ENCODE results near the gene SEC31A.
"Not testable (repeated sequence)": the region's sequence is repeated elsewhere in the genome, so short reads cannot be mapped to it uniquely, and the experiment has no call there.

SEC31A gene

DNA sequence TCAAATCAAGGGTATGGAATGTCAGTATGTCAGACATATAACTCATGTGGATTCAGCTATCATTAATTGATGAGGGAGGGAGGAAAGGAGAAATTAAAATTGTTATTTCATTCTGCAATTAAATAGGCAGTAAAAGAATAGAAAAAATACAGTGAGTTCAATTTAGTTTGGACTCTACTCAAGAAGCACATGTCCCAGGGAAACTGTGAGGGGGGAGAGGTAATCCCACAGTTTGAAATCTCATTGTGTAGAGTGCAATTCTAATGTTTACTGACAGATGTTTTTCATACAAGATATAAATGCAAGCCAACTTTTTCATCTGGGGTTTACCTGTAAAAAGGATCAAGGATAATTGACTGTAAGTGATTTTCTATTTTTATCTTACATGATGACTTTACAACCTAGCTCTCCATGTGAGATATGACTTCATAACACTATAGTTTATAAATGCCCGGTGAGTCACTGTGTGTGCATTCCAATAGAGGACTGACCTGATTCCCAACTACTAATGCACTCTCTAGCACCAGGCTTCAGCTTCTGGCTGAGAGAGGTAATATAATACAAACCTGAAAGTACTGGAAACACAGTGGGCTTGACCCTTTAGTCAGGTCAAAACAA lies 57.1 kb downstream of the SEC31A start:
- DNase-seq = no peak

DNA sequence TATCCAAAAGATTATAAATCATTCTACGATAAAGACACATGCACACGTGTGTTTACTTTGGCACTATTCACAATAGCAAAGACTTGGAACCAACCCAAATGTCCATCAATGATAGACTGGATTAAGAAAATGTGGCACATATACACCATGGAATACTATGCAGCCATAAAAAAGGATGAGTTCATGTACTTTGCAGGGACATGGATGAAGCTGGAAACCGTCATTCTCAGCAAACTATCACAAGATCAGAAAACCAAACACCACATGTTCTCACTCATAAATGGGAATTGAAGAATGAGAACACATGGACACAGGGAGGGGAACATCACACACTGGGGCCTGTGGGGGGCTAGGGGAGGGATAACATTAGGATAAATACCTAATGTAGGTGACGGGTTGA lies 57.9 kb downstream of the SEC31A start:
- not testable (repeated sequence) for DNase-seq

DNA sequence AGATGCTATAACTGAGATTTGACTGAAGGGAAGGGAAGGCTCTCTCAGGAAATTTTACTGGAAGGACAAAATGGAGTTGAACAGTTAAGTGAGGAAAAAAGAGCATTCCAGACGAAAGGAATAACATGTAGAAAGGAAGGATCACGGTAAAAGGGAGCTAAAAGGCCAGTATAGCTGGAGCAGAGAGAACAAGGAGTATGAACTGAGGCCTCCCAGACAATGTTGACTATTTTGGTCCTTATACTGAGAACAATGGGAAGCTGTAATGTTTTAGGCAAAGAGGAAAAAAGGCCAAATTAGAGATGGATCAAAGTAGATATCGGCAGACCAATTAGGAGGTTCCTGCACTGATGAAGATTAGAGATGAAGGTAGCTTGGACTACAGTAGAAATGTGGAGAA lies 65.5 kb downstream of the SEC31A start:
- DNase-seq = no peak

DNA sequence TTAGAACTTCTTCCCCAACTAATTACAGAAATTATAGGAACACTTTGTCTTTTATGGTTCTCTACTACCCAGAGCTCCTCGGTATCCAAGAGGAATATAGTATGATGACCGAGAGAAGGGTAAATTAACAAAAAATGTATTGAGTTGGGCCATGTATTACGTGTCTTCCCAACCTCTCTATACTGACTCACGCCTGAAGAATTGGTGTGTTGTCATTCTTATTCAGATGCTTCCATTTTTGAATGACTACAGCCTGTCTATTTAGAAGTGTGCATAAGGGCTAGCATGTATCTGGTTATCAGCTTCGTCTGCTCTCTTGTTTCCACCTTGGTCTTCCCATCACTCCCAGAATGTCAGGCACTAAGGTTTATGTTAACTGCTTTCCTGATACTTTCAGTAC lies 67.9 kb downstream of the SEC31A start:
- DNase-seq = no peak

DNA sequence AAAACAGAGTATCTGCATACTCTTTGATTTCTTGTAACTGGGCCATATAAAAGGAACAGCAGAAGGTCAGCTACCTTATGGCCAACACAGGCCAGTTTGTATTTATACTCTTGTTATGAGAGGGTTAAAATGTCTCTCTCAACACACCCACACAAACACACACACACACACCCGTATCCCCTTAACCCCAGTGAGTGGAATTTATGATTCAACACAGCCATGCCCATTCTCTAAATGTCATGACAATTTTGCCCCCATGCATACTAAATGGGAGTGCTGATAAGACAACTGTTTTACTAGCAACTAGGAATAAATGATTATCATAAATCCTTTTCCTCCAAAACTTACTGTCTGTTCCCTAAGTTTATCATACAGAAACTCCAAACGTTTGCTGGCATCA lies 70.3 kb downstream of the SEC31A start:
- DNase-seq = no peak

DNA sequence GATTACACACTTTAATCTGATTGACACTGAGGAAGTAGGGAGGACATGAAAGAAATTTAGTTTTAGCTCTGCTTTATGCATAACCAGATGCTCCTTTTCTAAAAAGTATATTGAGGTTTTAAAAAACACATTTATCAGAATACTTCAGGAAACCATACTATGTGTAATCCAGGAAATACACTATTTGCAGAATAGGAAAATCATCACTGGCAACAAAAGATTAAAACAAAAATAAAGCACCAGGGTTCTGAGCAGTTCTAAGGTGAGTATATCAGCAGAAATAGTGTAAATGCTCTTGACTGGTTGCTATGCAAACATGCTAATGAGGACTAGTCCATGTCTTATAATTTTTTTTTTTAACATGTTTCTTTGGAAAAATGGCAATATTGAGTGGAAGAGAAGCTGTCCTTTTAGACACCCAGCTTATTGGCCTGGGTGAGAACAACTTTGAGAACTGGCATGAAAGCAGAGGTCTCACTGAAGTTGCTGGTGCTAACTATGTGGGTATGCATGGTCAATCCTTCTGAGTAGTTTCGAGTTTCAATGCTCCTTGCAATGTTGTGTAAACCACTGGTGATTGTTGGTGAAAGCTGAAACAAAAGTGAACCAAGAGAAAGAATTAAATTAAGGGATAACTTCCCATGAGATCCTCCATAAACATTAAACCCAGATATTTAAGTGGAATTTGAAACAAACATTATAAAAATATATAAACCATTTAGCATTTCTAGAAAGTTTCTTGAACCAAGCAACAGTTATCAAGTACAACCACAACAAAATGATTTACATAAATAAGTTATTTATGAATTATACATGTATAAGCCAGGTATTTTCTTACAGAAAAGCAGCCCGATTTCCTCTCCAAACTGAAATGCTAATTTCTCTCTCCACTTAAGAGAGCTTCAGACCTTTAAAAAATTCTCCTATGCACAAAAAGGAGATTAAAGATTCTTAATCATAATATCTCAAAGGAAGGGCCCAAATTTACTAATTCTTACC lies 72.0 kb downstream of the SEC31A start:
- DNase-seq = no peak

DNA sequence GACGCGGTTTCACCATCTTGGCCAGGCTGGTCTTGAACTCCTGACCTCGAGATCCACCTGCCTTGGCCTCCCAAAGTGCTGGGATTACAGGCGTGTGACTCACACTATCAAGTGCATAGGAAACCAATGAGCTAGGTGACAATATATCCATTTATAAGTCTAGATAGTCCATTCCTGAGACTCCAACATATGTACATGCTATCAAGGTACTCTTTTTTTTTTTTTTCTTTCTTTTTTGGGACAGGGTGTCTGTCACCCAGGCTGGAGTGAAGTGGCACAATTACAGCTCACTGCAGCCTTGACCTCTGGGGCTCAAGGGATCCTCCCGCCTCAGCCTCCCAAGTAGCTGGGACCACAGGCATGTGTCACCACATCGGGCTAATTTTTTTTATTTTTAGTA lies 74.1 kb downstream of the SEC31A start:
- not testable (repeated sequence) for DNase-seq

DNA sequence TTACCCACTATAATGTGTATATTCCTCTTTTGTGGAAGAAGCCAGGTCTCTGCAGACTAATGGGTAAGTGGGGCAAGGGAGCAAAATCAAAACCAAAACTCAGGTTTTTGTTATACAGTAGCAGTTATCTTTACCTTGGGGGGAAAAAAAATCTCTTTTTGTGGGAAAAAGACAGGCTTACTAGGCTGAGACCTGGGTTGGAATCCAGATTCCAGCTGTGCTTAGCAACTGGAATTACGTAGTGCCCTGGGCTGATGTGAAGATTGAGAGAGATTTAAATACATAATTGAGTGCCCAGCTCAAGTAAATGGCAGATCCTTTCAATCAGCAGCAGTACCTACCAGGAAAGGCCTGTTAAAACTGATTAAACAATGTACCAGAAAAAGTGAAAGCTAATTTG lies 76.9 kb downstream of the SEC31A start:
- DNase-seq = no peak

DNA sequence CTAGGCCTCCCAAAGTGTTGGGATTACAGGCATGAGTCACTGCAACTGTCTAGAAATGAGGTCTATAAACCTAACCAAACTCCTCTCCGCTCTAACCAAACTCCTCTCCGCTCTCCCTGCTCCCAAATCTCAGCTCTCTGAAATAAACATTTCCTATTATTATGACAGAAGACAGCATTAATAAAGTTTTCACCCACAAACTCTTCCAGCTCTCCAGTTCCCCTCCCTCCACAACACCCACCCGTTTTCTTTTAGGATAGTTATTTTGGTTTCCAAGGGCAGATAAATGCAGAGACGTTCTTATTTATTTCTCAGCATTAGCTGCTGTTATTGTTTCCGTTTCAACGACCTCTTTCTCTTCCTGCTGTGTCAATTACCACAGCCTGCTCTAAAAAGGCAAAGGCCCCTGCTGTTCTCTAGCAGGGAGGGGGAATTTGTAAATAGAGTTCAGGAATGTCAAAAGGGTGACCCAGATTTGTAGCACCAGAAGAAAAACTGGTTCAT lies 79.1 kb downstream of the SEC31A start:
- DNase-seq = no peak

DNA sequence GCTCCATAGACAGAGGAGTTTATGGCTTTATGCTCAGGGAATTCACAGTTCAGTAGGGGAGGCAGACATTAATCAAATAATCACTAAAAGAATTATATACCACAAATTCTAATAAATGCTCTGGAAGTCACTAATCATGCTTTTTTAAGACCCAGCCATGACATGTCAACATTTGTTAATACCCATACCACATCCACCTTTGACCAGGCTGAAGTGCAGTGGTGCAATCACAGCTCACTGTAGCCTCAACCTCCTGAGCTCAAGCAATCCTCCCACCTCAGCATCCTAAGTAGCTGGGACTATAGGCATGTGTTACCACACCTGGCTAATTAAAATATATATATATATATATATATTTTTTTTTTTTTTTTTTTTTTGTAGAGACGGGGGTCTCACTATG lies 79.6 kb downstream of the SEC31A start:
- DNase-seq = no peak

DNA sequence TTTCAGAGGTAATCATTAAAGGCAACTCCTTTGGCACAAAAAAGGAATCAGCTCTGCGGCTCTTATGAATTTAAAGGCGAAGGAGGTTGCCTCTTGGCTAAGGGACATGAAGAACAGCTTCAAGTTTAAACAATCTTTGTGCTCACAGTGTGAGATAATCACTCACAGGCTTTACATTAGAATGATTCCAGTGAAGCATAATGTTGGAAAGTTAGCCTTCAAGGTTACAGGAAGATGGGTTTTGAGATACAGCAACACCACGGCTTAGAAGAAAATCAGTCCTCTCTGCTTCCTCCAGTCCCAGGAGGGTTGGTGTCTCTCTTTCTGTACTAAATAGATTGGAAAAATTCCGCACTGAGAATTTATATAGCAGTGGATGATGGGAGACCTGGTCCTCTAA lies 80.8 kb downstream of the SEC31A start:
- DNase-seq = no peak

DNA sequence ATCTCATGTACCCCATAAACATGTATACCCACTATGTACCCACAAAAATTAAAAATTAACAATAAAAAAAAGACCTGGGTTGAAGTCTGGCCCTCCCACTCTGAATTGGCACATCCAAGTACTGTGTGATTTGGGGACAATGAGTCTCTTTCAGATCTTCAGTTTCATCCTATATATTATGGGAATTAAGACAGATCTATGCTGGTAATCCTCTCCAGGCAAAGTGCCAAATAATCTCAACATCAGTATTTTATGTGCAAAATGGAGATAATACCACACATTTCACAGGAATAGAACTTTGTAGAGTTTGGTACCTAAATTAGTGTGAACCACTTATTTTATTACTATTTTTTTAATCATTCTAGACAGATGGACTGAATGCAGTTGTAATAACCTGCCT lies 81.3 kb downstream of the SEC31A start:
- DNase-seq = no peak

DNA sequence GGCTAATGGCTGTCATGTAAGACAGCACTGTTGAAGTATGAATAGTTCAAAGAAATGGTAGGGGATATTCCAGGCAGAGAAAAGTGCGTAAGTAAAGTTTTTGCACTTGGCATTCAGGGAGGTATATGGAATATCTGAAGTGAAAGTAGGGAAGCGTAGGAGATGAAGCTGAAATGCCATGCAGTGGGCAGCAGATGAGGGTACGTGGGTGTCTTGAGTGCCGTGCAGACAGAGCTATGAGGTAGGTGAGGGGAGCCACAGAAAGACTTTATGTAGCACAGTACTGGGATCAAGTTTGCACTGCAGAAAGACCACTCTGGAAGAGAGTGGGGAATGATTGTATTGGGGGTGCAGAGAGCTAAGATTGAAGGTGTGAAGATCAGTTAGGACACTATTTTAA lies 87.2 kb downstream of the SEC31A start:
- DNase-seq = no peak

DNA sequence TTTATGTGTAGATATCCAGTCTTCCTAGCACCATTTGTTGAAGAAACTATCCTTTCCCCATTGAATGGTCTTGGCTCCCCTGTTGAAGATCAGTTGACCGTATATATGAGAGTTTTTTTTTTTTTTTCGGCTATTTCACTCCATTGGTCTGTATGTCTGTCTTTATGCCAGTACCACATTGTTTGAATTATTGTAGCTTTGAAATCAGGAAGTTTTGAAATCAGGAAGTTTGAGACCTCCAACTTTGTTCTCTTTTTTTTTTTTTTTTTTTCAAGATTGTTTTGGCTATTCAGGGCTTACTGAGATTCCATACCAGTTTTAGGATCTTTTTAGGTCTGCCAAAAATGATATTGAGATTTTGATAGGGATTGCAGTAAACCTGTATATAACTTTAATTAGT lies 88.0 kb downstream of the SEC31A start:
- no peak for DNase-seq

DNA sequence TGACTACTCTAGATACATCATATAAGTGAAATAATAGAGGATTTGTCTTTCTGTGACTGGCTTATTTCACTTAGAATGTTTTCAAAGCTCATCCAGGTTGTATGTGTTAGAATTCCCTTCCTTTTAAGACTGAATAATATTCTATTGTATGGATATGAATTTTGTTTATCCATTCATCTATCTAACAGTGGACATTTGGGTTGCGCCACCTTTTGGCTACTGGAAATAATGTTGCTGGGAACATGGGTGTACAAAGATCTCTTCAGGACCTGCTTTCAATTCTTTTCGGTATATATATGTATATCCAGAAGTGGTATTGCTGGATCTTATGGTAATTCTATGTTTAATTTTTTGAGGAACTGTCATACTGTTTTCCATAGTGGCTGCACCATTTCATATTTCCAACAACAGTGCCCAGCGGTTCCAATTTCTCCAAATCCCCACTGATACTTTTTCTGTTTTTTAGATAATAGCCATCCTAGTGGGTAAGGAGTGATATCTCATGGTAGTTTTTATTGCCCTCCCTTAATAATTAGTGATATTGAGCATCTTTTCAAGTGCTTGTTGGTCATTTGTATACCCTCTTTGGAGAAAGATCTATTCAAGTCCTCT lies 88.9 kb downstream of the SEC31A start:
- no peak for DNase-seq

DNA sequence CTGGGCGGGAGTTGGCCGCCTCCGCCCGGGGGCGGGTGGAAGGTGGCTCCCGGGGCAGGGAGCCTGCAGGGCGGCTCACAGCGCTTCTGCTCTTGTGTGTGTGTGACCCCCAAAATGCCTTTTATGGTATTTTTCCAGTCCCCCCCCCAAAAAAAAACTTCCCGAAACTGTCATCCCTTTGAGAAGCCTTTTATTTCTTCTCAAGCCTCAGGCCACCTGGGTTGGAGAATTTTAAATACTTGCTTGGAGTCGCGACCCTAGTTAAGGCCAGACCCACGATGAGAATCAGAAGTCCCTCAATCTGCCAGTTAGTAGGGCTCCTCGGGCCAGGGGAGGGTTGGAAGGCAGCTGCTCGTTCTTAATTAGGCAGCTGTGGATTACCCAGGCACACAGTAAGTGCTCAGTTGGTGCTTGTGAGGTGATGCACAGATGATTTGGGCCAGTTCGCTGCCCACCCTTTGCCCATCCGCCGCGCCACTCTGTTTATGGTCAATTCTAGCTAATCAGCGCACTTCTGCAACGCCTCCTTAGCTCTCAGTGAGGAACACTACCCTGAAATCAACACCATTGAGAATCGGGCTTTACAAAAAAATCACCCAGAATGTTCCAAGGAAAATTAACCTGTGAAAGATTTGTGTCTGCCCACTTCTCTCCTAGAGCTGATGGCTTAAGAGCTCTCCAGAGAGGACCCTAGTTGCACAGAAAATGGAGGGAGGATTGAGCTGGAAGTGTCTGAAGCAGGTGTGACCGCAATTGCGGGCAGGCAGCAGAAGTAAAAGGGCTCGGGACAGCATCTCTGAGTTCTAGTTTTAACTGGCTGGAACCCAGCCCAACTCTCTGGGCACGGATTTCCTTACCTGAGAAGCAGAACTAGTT lies 91.7 kb downstream of the SEC31A start:
- DNase-seq = no peak

DNA sequence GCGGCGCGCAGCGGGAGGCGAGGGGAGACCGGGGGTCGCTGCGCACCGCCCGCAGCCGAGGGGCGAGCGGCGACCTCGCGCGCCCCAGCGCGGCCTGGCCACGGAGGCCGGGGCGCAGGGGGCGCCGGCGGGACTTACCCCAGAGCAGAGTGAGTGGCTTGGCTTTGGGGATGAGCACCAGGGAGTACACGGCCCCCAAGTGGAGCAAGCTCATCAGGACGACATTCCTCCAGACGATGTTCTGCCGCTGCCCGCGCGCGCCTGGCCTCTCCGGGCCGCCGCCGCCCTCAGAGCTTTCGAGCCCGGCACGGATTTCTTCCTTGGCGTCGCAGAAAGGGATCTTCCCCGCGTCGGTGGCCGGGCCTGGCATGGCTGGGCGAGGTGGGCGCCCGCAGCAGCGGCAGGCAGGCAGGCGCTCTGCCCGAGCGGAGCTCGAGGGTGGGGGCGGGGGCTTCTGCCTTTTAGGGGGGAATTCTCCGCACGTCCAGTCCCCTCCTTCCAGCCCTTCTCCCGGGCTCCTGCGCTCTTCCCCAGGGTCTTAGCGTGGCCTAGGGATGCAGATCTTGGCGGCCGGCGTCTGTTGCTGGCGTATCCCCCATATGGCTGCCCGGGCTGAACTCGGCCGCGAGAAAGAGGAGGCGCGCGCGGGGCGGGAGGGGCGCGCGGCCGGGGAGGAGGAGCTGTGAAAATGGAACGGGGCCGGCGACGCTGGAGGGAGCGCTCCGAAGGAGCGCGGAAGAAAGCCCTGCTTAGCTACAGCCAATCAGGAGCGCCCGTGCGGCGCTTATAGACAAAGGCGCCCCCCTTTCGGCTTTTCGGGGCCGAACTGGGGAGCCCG lies 92.6 kb downstream of the SEC31A start, which contains the start of gene SCD5:
SCD5 (minus strand) TSS at position 629 of the 838 bp plus-strand sequence; CDS start at position 370, 259 bp downstream.
- DNase-seq = peak; percentile 24

DNA sequence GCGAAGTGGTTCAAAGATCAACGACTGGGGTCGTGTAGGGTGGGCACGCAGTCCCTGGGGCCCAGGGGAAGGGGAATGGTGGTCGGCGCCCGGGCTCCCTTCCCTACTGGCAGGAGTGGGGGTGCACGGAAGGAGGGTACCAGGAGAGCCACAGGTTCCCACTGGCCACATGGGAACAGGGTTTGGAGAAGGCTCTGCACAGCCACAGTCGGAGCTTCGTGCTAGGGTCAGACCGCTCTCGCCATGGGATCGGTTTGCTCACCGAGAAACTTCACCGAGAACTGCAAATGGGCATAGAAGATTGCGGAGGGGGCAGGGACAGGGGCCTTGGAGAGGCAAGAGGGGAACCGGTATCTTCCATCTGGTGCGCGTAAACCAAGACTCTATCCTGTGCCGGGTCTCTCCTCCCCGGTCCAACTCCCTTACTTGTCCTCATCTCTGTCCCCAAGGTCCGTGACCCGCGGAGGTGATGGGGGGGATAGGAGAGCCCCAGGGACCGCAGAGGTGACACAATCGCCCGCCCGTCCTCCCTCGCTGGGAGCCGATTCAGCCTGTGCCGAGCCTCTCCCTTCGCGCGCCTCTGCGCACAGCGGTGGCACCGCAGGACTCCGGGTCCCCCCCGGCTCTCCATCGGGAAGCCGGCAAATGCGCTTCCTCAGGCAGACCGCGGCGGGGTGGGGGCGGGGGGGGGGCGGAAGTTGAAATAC lies 93.4 kb downstream of the SEC31A start:
- no peak for DNase-seq

DNA sequence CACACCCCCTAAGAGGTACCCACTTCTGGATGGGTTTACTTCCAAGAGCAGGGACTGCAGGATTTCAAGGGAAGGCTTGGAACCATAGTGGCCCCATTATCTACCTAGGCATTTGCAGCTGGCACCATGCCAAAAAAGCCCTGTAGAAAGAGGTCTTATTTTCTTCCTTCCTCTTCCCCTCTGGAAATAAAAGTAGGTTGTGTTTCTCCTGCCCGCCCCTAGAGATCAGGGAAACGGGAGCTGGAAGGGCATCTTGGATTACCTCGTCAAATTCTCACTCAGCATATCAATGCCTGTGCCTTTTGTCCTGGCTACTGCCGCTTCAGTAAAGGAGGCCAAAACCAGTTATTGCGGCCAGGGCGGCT lies 93.9 kb downstream of the SEC31A start:
- no peak for DNase-seq

DNA sequence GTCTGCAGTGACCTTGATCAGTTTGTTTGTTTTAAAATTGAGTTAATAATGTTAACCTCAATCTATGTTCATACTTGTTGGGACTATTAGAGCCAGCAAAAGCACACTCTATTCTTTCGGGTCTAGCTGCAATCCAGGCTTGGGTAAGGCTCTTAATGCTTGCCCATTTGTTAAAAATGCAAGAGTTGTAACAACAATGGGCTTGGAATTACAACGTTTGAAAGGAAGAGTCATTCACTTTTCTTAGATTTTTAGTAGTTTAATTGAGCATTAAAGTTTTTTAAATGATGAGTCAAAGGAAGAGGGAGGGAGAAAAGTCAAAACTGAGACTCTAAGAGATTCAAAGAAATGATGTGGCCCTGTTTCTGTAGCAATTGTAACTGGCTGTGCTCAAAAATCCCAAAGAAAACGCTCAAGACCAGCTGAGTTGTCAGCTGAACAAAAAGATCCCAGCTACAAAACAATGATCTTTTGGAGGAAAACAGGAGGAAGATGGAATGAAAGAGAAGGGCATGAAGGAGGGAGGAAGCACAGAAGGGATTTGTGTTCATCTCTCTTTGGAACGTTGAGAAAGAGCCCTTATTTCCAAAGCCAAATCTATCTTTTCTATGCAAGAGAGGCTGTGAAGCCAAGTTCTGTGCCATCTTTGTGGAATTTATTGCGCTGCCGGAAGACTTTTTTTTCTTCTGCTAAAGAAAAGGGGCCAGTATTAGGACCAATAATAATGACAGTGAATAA lies 97.9 kb downstream of the SEC31A start:
- DNase-seq = no peak

All from activated CD4-positive, alpha-beta T cell treated with anti-CD3 and anti-CD28 coated beads for 1 hour (primary cell).